Transverse colon (tissue), 4 donors: ENCODE data around the gene CMTM1.
"Not testable (repeated sequence)": the region's sequence is repeated elsewhere in the genome, so short reads cannot be mapped to it uniquely, and the experiment has no call there.

Source experiments
- EP300 ChIP-seq: sonication (generic); formaldehyde crosslinking; IDR thresholded peaks from one replicate; pipeline ENCODE4 v1.6.1; 2017; ENCODE audit warnings: antibody characterized with exemption, low read depth
- POLR2A ChIP-seq: fragments of 450-650 bp; IDR thresholded peaks from one replicate; pipeline ENCODE4 v1.6.1; 2016; ENCODE audit warnings: antibody characterized with exemption, mild to moderate bottlenecking, moderate library complexity
- POLR2AphosphoS5 ChIP-seq, 3 donors: sonication (generic); formaldehyde crosslinking; IDR thresholded peaks; one replicate each; pipeline ENCODE4 v1.6.1; 2016; ENCODE audit warnings: antibody characterized with exemption in 3 of 3
- TF ChIP-seq, protein P1 (sequence below), 5 experiments: fragments of 200-600 bp in 3 of 5; fragments of 450-650 bp in 2 of 5; sonication (generic) in 3 of 5; IDR thresholded peaks; 1 replicate in 2 of 5; 2 replicates in 3 of 5; pipeline ENCODE4 v1.5.1; 2016 to 2017; ENCODE audit warnings: antibody characterized with exemption in 5 of 5, inconsistent platforms in 3 of 5, mild to moderate bottlenecking in 2 of 5, moderate library complexity in 1 of 5

- TF ChIP-seq, protein P1, sequence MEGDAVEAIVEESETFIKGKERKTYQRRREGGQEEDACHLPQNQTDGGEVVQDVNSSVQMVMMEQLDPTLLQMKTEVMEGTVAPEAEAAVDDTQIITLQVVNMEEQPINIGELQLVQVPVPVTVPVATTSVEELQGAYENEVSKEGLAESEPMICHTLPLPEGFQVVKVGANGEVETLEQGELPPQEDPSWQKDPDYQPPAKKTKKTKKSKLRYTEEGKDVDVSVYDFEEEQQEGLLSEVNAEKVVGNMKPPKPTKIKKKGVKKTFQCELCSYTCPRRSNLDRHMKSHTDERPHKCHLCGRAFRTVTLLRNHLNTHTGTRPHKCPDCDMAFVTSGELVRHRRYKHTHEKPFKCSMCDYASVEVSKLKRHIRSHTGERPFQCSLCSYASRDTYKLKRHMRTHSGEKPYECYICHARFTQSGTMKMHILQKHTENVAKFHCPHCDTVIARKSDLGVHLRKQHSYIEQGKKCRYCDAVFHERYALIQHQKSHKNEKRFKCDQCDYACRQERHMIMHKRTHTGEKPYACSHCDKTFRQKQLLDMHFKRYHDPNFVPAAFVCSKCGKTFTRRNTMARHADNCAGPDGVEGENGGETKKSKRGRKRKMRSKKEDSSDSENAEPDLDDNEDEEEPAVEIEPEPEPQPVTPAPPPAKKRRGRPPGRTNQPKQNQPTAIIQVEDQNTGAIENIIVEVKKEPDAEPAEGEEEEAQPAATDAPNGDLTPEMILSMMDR (IDR thresholded peaks at IDR 0.05), result not testable (repeated sequence)
- not testable (repeated sequence) for TF ChIP-seq EP300; POLR2A; POLR2AphosphoS5 (IDR thresholded peaks at IDR 0.05)
Observed at GRCh38 chr16:66611911-66612310, 45.7 kb downstream of the CMTM1 start.
